NOMO-1 treated with DMSO at 0.1 percent for 48 hours (cell line): ENCODE data around the gene PCDHA2.
"Not testable (repeated sequence)": the region's sequence is repeated elsewhere in the genome, so short reads cannot be mapped to it uniquely, and the experiment has no call there.

Experiments
- DNase-seq: peaks from one replicate; lab custom pipeline; 2025; ENCODE audit not compliant: unreplicated experiment; lab: John Stamatoyannopoulos, UW

PCDHA2 gene

DNA sequence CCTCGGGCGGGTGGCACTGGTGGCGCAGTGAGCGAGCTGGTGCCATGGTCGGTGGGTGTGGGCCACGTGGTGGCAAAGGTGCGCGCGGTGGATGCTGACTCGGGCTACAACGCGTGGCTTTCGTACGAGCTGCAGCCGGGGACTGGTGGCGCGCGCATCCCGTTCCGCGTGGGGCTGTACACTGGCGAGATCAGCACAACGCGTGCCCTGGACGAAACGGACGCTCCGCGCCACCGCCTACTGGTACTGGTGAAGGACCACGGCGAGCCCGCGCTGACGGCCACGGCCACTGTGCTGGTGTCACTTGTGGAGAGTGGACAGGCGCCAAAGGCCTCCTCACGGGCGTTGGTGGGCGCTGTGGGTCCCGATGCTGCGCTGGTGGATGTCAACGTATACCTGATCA lies 14.2 kb downstream of the PCDHA2 start:
- DNase-seq, result no peak

DNA sequence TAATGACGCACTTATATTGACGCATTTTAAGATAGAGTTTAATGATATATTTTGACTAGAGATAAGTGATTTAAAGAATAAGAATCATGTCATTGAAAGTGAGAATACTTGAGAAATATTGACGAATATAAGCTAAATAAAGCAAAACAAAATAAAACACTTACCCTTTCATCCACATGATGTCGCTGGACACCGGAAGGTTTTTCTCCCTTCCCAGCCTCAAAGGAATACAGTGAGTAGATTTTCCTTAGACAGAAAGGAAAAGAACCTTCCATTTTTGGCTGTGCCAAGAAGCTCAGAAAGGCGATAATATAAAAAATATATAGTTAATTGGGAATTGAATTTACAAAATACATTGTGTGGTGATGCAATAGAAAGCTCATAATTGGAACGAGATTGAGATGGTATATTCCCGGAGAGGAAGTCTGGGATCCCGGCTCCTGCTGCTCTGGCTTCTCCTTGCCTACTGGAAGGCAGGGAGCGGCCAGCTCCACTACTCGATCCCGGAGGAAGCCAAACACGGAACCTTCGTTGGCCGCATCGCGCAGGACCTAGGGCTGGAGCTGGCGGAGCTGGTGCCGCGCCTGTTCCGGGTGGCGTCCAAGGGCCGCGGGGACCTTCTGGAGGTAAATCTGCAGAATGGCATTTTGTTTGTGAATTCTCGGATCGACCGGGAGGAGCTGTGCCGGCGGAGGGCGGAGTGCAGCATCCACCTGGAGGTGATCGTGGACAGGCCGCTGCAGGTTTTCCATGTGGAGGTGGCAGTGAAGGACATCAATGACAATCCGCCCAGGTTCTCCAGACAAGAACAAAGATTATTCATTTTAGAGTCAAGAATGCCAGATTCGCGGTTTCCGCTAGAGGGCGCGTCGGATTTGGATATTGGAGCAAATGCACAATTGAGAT lies 27.0 kb downstream of the PCDHA2 start, which contains the start of gene PCDHA5:
Gene PCDHA5 (plus strand): TSS at position 239 of the 906 bp plus-strand sequence.
- no peak for DNase-seq

DNA sequence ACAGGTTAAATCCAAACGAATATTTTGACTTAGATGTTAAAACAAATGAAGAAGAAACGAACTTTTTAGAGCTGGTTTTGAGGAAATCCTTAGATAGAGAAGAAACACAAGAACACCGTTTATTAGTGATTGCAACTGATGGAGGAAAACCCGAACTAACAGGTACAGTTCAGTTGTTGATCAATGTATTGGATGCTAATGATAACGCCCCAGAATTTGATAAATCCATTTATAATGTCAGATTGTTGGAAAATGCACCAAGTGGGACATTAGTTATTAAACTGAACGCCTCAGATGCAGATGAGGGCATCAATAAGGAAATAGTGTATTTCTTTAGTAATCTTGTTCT lies 27.6 kb downstream of the PCDHA2 start:
- no peak for DNase-seq

DNA sequence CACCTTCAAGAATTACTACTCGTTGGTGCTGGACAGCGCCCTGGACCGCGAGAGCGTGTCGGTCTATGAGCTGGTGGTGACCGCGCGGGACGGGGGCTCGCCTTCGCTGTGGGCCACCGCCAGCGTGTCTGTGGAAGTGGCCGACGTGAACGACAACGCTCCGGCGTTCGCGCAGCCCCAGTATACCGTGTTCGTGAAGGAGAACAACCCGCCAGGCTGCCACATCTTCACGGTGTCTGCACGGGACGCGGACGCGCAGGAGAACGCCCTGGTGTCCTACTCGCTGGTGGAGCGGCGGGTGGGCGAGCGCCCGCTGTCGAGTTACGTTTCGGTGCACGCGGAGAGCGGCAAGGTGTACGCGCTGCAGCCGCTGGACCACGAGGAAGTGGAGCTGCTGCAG lies 28.3 kb downstream of the PCDHA2 start:
- DNase-seq, result not testable (repeated sequence)

DNA sequence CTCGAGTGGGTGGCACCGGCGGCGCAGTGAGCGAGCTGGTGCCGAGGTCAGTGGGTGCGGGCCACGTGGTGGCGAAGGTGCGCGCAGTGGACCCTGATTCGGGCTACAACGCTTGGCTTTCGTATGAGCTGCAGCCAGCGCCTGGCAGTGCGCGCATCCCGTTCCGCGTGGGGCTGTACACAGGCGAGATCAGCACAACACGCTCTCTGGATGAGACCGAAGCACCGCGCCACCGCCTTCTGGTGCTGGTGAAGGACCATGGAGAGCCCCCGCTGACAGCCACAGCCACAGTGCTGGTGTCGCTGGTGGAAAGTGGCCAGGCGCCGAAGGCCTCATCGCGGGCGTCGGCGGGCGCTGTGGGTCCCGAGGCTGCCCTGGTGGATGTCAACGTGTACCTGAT lies 28.8 kb downstream of the PCDHA2 start:
- no peak for DNase-seq

DNA sequence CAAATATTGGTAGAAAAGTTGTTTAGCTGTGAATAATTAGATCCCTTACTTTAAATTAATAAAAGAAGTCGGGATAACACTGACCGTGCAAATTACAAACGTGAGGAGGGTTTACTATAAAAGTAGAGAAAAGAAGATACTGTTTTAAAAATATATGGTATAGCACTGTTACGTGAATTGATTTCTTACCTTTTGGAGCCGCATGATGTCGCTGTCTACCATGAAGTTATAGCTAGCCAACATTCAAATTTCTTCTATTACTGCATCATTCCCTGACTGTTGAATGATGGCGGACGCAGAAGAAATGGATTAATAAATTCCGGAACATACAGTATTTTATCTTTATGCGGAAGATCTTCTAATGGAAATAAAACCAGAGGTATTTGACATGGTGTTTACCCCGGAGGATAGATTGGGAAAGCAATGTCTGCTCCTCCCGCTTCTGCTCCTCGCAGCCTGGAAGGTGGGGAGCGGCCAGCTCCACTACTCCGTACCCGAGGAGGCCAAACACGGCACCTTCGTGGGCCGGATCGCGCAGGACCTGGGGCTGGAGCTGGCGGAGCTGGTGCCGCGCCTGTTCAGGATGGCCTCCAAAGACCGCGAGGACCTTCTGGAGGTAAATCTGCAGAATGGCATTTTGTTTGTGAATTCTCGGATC lies 33.2 kb downstream of the PCDHA2 start, which contains the start of gene PCDHA6:
Gene PCDHA6 (plus strand): TSS at position 257 of the 658 bp plus-strand sequence. CDS start 132 bp downstream, at position 389.
- no peak for DNase-seq

DNA sequence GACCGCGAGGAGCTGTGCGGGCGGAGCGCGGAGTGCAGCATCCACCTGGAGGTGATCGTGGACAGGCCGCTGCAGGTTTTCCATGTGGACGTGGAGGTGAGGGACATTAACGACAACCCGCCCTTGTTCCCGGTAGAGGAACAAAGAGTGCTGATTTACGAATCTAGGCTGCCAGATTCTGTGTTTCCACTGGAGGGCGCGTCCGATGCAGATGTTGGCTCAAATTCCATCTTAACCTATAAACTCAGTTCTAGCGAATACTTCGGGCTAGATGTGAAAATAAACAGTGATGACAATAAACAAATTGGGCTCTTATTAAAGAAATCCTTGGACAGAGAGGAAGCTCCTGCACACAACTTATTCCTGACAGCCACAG lies 33.7 kb downstream of the PCDHA2 start:
- DNase-seq, result no peak

DNA sequence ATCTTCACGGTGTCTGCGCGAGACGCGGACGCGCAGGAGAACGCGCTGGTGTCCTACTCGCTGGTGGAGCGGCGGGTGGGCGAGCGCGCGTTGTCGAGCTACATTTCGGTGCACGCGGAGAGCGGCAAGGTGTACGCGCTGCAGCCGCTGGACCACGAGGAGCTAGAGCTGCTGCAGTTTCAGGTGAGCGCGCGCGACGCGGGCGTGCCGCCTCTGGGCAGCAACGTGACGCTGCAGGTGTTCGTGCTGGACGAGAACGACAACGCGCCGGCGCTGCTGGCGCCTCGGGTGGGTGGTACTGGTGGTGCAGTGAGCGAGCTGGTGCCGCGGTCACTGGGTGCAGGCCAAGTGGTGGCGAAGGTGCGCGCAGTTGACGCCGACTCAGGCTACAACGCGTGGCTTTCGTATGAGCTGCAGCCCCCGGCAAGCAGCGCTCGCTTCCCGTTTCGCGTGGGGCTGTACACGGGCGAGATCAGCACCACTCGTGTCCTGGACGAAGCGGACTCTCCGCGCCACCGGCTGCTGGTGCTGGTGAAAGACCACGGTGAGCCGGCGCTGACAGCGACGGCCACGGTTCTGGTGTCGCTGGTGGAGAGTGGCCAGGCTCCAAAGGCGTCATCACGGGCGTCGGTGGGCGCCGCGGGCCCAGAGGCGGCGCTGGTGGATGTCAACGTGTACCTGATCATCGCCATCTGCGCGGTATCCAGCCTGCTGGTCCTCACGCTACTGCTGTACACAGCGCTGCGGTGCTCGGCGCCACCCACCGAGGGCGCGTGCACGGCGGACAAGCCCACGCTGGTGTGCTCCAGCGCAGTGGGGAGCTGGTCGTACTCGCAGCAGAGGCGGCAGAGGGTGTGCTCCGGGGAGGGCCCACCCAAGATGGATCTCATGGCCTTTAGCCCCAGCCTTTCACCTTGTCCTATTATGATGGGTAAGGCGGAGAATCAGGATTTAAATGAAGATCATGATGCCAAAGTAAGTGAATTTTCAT lies 35.2 kb downstream of the PCDHA2 start:
- DNase-seq, result not testable (repeated sequence)

DNA sequence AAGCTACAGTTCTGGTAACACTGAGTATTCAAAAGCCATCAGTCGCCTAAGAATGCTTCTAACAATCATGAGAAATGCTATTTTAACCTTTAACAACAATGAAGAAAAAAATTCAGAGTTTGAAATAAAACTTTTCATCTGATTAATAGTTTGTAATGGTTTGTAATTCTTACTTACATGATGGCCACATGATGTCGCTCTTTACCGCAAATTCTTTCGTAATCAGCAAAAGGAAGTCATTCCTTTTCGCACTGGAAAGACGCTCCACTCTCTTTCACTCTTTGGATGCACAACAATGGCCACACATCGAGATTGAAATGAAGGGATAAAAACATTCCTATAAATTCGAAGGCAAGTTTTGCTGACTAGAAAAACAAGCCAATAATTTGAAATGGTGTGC lies 39.3 kb downstream of the PCDHA2 start, which contains the start of gene PCDHA7:
Gene PCDHA7 (plus strand): TSS at position 277 of the 400 bp plus-strand sequence. CDS start 115 bp downstream, at position 392.
- no peak for DNase-seq

DNA sequence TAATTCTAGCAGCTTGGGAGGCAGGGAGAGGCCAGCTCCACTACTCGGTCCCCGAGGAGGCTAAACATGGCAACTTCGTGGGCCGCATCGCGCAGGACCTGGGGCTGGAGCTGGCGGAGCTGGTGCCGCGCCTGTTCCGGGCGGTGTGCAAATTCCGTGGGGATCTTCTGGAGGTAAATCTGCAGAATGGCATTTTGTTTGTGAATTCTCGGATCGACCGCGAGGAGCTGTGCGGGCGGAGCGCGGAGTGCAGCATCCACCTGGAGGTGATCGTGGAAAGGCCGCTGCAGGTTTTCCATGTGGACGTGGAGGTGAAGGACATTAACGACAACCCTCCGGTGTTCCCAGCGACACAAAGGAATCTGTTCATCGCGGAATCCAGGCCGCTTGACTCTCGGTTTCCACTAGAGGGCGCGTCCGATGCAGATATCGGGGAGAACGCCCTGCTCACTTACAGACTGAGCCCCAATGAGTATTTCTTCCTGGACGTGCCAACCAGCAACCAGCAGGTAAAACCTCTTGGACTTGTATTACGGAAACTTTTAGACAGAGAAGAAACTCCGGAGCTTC lies 39.9 kb downstream of the PCDHA2 start:
- DNase-seq, result not testable (repeated sequence)

DNA sequence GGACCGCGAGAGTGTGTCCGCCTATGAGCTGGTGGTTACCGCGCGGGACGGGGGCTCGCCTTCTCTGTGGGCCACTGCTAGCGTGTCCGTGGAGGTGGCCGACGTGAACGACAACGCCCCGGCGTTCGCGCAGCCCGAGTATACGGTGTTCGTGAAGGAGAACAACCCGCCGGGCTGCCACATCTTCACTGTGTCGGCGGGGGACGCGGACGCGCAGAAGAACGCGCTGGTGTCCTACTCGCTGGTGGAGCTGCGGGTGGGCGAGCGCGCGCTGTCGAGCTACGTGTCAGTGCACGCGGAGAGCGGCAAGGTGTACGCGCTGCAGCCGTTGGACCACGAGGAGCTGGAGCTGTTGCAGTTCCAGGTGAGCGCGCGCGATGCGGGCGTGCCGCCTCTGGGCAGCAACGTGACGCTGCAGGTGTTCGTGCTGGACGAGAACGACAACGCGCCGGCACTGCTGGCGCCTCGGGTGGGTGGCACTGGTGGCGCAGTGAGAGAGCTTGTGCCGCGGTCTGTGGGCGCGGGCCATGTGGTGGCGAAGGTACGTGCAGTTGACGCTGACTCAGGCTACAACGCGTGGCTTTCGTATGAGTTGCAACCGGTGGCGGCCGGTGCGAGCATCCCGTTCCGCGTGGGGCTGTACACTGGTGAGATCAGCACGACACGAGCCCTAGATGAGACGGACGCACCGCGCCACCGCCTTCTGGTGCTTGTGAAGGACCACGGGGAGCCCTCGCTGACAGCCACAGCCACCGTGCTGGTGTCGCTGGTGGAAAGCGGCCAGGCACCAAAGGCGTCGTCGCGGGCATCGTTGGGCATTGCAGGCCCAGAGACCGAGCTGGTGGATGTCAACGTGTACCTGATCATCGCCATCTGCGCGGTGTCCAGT lies 41.2 kb downstream of the PCDHA2 start:
- DNase-seq, result no peak

DNA sequence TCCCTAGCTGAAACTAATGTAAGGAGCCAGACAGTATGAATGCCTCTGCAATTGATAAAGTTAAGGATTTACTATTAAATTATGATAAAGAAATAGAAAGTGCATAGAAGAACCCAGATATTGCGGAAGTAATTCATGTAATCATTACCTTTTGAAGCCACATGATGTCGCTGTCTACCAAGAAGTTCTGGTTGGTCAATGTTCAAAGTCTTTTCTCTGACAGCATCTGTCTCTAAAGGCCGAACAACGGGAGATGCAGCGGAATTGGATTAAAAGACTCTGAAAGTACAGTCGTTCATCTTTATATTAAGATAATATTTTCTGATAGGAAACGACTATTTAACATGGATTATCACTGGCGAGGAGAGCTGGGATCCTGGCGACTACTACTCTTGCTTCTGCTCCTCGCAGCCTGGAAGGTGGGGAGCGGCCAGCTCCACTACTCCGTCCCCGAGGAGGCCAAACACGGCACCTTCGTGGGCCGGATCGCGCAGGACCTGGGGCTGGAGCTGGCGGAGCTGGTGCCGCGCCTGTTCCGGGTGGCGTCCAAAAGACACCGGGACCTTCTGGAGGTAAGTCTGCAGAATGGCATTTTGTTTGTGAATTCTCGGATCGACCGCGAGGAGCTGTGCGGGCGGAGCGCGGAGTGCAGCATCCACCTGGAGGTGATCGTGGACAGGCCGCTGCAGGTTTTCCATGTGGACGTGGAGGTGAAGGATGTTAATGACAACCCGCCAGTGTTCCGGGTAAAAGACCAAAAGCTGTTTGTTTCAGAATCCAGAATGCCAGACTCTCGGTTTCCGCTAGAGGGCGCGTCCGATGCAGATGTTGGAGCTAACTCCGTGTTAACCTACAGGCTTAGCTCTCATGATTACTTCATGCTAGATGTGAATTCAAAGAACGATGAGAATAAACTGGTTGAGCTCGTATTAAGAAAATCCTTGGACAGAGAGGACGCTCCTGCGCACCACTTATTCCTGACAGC lies 46.6 kb downstream of the PCDHA2 start, which contains the start of gene PCDHA8:
Gene PCDHA8 (plus strand): TSS at position 210 of the 985 bp plus-strand sequence. CDS start 135 bp downstream, at position 345.
- DNase-seq, result no peak

DNA sequence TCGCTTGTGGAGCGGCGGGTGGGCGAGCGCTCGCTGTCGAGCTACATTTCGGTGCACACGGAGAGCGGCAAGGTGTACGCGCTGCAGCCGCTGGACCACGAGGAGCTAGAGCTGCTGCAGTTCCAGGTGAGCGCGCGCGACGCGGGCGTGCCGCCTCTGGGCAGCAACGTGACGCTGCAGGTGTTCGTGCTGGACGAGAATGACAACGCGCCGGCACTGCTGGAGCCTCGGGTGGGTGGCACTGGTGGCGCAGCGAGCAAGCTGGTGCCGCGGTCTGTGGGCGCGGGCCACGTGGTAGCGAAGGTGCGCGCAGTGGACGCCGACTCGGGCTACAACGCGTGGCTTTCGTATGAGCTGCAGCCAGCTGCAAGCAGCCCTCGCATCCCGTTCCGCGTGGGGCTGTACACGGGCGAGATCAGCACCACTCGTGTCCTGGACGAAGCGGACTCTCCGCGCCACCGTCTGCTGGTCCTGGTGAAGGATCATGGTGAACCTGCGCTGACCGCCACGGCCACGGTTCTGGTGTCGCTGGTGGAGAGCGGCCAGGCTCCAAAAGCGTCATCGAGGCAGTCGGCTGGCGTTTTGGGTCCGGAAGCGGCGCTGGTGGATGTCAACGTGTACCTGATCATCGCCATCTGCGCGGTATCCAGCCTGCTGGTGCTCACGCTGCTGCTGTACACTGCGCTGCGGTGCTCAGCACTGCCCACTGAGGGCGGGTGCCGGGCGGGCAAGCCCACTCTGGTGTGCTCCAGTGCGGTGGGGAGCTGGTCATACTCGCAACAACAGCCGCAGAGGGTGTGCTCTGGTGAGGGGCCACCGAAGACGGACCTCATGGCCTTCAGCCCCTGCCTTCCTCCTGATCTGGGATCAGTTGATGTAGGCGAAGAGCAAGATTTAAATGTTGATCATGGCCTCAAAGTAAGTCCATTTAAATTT lies 48.4 kb downstream of the PCDHA2 start:
- DNase-seq, result no peak
